Activated CD4-positive, alpha-beta T cell treated with anti-CD3 and anti-CD28 coated beads, Interleukin-2, amount 50 U/mL, for 48 hours (primary cell): ENCODE measurements around the gene SUFU.
"Not testable (repeated sequence)": the region's sequence is repeated elsewhere in the genome, so short reads cannot be mapped to it uniquely, and the experiment has no call there.

Experiments used
- DNase-seq, 2 experiments: peaks; one replicate each; pipeline ENCODE4 v3.0.0-alpha.2; 2020

Gene SUFU

GRCh38 chr10:102515724-102516123 is 12.0 kb downstream of the SUFU start:
- no peak for DNase-seq

- no peak for DNase-seq
Measured at GRCh38 chr10:102517553-102517952, 13.8 kb downstream of the SUFU start.

- DNase-seq: no peak
Measured at GRCh38 chr10:102519246-102519825, 15.6 kb downstream of the SUFU start.

GRCh38 chr10:102522874-102523249 is 19.1 kb downstream of the SUFU start:
- DNase-seq: no peak

GRCh38 chr10:102523250-102524029 is 19.7 kb downstream of the SUFU start:
- DNase-seq: peak in 1 of 2 experiments; percentile 21

GRCh38 chr10:102524746-102525145 is 21.0 kb downstream of the SUFU start:
- no peak for DNase-seq

GRCh38 chr10:102527546-102527945 is 23.8 kb downstream of the SUFU start:
- DNase-seq: no peak

GRCh38 chr10:102534333-102534732 is 30.6 kb downstream of the SUFU start:
- DNase-seq: no peak

GRCh38 chr10:102534966-102535365 is 31.2 kb downstream of the SUFU start:
- DNase-seq: not testable (repeated sequence)

- no peak for DNase-seq
Measured at GRCh38 chr10:102535481-102536147, 31.8 kb downstream of the SUFU start.

GRCh38 chr10:102537367-102537766 is 33.6 kb downstream of the SUFU start:
- no peak for DNase-seq

GRCh38 chr10:102537948-102538347 is 34.2 kb downstream of the SUFU start:
- no peak for DNase-seq

- no peak for DNase-seq
Measured at GRCh38 chr10:102538811-102539210, 35.0 kb downstream of the SUFU start.

- peak; percentile 3 to 7 for DNase-seq
Measured at GRCh38 chr10:102540023-102540422, 36.3 kb downstream of the SUFU start.

- no peak for DNase-seq
Measured at GRCh38 chr10:102542800-102543418, 39.1 kb downstream of the SUFU start.

- DNase-seq: no peak
Measured at GRCh38 chr10:102545265-102545871, 41.6 kb downstream of the SUFU start.

- no peak for DNase-seq
Measured at GRCh38 chr10:102545997-102546396, 42.2 kb downstream of the SUFU start.

GRCh38 chr10:102546606-102547320 is 43.0 kb downstream of the SUFU start:
- DNase-seq: no peak

GRCh38 chr10:102549549-102549948 is 45.8 kb downstream of the SUFU start:
- DNase-seq: no peak

- DNase-seq: no peak
Measured at GRCh38 chr10:102550636-102551210, 47.0 kb downstream of the SUFU start.

- DNase-seq: no peak
Measured at GRCh38 chr10:102552533-102552932, 48.8 kb downstream of the SUFU start.

GRCh38 chr10:102553771-102554170 is 50.0 kb downstream of the SUFU start:
- no peak for DNase-seq
